Spleen (tissue), 7 donors: ENCODE measurements around the gene PRIMA1.

Source experiments
- CTCF ChIP-seq, 11 experiments: fragments of 200-600 bp in 7 of 11; fragments of 450-650 bp in 4 of 11; sonication (generic) in 4 of 11; IDR thresholded peaks in 8 of 11; conservative IDR thresholded peaks in 3 of 11; 1 replicate in 7 of 11; 2 replicates in 4 of 11; pipeline versions ENCODE4 v1.4.0 to v1.8.0; 2016 to 2021; ENCODE audit warnings: antibody characterized with exemption in 11 of 11, inconsistent platforms in 4 of 11, mild to moderate bottlenecking in 1 of 11
- POLR2A ChIP-seq, 3 donors: fragments of 450-650 bp; IDR thresholded peaks; one replicate each; pipeline ENCODE4 v1.5.1; 2017; ENCODE audit warnings: antibody characterized with exemption in 3 of 3, mild to moderate bottlenecking in 1 of 3
- POLR2AphosphoS5 ChIP-seq, 3 donors: sonication (generic); formaldehyde crosslinking; IDR thresholded peaks; one replicate each; pipeline ENCODE4 v1.5.1; 2017; ENCODE audit warnings: antibody characterized with exemption in 3 of 3
- donor health status: DM: no; HTN: no; CAD: no; lungs with moderate emphysema.
- donor health status: DM: no; HTN: no; CAD: no.
- donor health status: DM: no; HTN: no; CAD: no.

- TF ChIP-seq POLR2A (IDR thresholded peaks at IDR 0.05) = no peak
- TF ChIP-seq CTCF (IDR thresholded peaks at IDR 0.05 in 8 of 11, conservative IDR thresholded peaks at IDR 0.05 in 3 of 11) = no peak
- TF ChIP-seq POLR2AphosphoS5 (IDR thresholded peaks at IDR 0.05) = no peak
Observed at GRCh38 chr14:93690146-93690545, 98.1 kb downstream of the PRIMA1 start.
